GM18868 (cell line): ENCODE results near the gene PKNOX1.
"Not testable (repeated sequence)": the region's sequence is repeated elsewhere in the genome, so short reads cannot be mapped to it uniquely, and the experiment has no call there.

Experiments used
- ATAC-seq: cut with Tn5 transposase; IDR thresholded peaks from one replicate; pipeline ENCODE4 v1.9.1; 2021; ENCODE audit warnings: mild to moderate bottlenecking, moderate library complexity; ENCODE audit not compliant: unreplicated experiment

PKNOX1 gene

DNA sequence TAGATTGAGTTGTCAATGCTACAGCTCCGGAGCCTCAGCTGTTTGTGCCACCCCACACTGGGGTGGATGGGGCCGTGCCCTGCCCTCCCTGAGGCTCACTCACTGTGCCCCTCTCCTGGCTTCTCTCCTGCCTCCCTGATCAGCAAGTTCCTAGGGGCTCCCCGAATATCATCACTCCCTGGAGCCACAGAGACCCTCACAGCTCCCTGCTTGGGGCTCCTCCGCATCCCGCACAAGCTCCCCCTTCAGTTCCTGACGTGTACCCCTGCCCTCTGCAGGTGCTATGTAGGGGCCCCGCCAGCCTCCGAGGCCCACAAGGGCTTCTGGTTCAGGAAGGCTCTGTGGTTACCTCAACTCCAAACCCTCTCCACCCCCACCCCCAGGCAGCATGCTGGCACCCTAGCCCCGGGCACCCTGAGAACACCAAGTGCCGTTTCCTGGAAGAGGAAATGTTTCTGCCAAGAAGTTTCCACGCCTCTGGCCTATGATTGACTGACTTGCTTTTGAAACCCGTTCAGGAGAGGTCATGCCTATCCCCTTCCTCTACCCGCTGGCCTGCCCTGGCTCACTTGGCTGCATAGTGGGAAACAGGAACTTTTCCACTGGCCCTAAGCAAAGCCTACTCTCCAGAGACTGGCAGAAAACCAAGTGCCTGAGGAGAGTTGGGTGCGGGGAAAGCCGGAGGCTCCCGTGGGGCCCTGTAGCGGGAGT lies 71.0 kb downstream of the PKNOX1 start:
- not testable (repeated sequence) for ATAC-seq

DNA sequence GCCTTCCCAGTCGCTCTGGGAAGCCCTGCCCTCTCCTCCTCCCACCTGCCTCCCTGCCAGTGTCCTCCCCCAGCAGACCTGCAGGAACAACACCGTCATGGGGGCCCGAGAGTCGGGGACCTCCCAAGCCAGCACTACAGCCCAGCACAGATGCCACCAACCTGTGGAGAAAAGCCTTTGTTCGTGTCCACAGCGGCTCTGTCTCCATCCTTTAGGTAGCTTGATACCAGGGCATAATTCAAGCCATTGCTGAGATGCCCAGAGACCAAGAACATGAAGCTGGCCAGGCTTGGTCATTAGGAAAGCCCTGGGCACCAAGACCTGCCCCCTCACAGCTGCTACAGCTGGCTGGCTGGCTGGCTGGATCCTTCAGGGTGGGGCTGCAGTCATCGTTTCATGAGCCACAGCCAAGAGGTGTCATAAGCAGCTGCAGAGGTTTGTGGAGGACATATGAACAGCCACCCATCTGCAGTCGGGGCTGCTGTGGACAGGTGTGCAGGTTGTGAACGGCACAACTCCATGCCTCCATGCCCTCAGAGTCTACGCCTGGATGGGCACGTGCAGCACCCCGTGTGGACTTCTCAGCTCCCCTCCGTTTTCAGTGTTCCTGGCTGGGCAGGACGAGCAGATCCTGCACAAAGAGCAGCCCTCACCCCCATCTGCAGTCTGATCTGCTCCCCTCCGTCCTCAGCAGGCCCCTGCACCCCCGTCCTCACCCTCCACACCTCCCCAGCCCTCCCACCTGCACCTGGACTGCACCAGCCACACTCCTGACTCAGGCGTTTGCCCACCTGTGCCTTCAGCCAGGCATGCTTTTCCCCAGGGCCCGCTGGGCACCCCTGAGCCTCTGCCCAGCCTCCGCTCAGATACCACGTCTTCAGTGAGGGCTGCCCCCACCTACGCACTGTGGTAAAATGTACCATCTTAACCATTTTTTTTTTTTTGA lies 71.8 kb downstream of the PKNOX1 start:
- ATAC-seq, result not testable (repeated sequence)

DNA sequence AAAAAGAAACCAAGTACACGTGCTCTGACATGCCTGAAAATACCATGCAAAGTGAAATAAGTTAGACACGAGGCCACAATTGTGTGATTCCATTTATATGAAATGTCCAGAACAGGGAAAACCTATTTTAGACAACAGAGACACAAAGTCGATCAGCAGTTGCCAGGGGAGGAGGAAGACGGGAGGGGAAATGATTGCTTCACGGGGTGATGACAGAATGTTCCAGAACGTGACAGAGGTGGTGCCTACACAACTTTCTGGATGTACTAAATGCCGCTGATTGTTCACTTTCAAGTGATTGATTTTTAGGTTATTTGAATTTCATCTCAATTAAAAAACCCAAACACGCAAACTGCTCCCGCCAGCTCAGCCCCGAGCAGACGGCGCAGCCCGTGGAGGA lies 78.8 kb downstream of the PKNOX1 start:
- not testable (repeated sequence) for ATAC-seq

DNA sequence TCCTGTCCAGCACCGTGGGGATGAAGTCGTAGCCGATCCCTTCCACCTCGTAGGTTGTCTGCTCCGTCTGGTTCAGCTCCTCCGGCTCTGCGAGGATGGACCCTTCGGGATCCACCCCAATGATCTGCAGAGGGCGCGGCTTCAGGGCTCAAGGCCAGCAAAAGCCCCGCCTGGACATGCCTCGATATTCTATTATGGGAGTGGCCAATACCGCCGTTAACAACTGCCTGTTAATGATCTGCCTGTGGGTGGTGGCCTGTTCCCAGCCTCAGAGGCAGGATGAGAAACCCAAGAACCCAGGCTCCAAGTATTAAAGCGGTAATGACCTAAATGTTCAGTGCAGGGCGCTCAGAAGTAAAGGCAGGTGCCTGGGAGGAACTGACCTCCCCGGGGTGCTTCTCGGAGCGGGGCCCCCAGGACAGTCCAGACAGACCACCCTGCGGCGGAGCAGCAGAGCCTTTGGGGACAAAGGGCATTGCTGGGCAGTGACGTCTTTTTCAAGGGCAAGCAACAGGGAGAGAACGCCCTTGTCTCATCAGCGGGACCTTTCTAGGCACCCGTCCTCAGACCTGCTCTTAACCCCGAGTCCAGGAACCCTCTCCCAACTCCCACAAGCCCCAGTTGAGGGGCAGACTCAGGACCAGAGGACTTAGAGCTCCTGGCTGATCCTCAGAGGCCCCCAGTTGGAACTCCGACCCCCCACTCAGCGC lies 88.7 kb downstream of the PKNOX1 start:
- ATAC-seq, result not testable (repeated sequence)

DNA sequence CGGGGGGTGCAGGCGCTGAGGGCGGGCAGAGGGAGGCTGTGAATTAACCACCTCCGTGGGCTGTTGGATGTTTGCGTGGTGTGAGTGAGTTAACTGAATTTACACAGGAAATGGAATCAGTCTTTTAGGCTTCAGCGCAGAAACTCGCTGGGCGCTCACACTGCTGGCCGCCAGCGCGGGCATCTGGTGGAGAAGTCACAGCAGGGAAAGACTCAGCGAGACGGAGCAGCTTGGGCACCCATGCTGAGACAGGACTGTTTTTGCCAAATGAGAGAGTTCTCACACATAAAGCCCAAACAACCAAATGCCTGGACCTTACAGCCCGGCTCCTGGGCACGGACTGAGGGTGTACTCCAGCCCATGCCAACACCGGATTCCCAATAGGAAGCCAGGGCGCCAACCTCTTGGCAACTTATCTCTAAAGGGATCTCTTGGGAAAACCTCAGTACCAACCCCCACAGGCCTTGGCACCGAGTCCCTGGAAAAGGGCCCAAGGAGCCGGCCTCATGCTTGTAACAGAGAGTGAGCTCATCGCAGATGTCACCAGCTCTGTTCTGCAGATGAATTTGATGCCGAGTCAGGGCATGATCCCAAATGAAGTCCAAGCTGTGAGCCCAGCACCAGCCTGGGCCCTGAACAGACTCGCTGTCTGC lies 90.0 kb downstream of the PKNOX1 start:
- not testable (repeated sequence) for ATAC-seq

DNA sequence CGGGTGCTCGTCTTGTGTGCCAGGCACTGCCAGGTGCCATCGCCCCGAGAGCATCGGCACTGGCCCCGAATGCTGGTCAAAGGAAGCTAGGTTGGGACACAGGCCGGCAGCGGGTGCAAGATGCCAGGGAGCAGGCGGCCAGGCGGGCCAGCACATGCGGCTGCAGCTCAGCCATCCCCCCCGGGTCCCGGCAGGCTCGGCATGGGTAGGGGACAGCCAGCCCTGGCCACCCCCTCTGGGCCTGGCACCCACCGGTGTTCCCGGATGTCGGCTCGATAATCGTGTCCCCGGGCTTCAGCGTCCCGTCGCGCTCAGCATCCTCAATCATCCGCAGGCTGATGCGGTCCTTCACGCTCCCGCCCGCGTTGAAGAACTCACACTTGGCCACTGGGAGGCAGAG lies 91.6 kb downstream of the PKNOX1 start:
- ATAC-seq, result not testable (repeated sequence)

DNA sequence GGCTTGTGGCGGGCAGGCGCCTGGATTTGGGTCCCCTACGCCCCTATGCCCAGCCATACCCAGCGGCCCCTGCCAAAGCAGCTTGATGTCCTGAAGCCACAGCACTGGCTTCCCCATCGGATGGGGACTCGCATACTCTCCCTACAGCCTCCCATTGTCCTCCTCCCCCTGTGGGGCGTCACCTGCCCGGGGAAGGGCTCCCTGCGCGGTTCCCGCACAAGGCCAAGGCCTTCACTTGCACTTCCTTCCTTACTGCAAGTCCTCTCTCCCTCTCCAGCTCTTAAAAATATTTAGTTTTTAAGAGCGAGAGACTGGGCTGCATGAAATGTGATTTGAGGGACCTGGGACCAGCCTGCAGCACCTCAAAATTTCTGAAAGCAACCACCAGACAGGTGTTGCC lies 92.3 kb downstream of the PKNOX1 start:
- not testable (repeated sequence) for ATAC-seq

DNA sequence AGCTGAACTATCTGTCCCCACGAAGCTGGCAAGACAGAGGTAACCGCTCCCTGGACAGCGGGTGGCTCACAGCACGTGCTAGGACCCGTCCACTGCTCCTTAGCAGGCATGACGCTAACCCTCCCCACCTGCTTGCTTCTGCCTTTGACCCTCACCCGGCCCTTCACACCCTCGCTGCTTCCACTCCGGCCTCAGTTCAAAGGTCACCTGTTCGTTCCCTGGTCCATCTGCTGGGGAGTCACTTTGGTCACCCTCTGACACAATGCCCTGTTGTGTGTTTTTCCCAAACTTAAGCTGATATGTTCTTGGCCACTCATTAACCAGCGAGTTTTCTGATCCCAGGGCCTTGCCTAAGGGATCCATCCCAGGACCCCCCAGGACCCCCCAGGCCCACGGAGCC lies 93.7 kb downstream of the PKNOX1 start:
- not testable (repeated sequence) for ATAC-seq

DNA sequence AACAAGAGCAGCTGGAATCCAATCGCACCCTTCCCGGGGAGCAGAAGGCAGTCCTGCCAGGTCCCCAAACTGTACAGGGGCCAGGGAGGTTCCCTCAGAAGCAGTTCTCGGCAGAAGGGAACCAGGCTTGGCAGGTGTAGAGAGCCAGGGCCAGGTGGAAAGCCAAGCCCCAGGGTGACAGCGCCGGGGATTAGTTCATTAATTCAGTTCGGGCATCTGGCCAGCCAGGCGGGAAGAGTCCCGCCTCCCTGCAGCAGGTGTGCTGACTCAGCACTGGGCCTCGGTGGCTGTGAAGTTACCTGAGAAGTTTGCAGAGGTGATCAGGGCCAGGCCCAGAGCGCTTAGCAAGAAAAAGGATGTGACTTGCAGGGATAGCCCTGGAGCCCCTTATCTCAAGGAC lies 95.3 kb downstream of the PKNOX1 start:
- not testable (repeated sequence) for ATAC-seq

DNA sequence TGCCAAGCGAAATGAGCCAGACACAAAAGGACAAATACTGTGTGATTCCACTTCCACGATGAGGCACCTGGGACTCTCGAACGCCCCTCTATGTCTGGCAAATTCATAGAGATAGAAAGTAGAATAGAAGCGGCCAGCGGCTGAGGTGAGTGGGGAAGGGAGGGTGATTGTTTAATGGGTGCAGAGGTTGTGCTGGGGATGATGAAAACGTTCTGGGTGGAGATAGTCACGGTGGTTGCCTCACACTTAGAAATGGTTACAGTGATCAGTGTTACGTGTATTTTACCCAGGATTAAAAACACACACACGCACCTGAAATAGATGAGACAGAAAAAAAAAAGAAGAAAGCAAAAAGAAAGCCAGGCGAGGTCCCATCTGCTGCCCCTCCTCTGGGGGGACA lies 98.4 kb downstream of the PKNOX1 start:
- ATAC-seq, result not testable (repeated sequence)

DNA sequence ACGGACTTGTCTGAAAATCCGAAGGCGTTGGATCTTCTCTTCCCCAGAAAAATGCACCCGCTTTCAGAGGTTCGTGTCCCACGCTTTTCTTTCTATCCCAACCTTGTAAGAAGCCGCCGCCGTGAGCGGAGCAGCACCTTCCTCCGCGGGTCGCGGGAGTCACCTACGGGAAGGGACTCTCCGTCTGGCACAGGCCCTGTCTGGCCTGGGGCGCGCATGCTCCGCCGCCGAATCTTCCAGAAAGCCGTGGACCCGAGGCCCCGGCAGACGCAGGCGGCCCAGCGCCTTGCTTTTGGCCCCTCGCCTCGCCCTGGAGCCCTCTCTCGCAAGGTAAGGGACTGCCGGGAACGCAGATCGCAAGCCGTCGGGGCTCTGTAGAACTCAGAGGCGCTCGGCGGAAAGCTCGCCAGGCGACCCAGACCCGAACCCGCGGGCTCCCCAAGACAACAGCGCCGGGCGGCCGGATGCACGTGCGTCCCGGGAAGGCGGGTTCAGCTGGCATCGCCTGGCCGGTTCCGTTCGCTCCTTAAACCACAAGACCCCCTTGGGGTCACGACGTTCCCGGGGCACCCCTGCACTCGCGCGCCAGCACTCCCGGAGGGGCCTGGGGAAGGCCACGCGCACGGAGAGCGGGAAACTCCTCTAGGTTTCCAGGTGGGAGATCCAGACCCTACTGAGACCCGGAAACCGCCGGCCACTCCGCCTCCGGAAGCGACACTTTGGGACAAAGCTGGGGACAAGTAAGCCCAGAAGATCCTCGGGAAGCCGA lies 100.2 kb downstream of the PKNOX1 start:
- ATAC-seq, result not testable (repeated sequence)

DNA sequence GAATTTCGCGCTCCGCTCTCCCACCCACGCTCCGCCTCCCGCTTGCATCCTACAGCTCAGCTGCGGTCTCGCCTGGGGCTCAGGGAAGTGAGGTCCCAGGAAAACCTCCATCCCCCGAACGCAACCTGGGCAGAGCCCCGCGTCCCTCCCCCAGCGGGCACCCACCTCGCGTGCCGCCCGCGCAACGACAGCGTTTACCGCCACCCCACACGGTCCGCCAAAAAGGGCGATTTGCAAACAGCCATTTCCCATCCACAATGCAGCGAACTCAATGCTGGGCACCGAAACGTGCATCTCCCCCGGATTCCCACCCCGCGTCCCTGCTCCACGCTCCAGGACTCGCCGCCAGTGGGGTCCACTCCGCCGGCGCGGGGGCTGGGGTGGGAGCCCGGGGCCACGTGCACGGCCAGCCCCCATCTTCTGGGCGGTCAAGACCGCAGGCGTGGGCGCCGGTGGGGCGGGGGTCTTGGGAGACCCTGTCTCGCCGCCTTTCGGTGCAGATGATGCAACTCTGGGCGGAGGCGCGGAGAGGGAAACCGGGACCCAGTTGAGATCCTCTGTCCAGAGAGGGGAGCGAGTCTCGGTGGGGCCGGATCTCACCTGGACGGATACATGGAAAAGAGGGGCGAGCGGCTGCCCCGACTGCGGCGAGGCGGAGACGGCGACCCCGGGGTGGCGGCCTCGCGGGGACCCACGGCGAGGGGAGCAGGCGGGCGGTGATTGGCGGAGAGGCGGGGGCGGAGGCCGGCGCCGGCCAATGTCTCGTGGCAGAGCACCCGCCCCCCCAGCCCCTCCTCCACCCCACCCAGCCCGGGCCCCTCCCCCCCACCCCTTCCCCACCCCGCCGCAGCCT lies 101.0 kb downstream of the PKNOX1 start, which contains the start of gene CBS:
CBS (minus strand) TSS at position 666 of the 853 bp plus-strand sequence. CDS start 3,642 bp downstream, outside the sequence.
- not testable (repeated sequence) for ATAC-seq

DNA sequence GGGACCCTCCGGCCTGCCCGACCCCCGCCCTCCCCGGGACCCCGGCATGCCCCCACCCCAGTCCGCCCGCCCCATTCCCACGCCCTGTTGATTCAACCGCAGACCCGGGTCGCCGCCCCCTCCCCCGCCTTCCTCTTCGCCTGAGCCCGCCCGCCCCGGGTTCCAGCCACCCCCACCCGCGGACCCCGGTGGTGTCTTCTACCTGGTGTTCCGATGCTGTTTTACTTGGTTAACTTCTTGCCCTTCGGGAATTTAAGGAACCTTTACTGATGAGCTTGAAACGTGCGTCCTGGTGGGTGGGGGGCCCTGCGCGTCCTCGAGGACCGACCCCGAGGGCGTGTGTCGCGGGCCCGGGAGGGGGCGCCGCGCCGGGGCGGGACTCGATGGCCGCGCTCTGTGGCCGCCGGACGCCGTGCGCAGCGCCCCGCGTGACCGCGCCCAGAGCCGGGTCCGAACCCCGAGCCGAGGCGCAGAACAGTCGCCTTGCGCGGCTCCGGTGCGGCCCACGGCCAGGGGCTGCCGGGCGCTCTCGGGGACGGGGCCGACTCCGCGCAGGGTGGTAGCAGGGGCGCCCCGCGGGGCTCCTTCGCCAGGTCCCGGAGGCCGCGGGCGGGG lies 101.8 kb downstream of the PKNOX1 start:
- not testable (repeated sequence) for ATAC-seq

DNA sequence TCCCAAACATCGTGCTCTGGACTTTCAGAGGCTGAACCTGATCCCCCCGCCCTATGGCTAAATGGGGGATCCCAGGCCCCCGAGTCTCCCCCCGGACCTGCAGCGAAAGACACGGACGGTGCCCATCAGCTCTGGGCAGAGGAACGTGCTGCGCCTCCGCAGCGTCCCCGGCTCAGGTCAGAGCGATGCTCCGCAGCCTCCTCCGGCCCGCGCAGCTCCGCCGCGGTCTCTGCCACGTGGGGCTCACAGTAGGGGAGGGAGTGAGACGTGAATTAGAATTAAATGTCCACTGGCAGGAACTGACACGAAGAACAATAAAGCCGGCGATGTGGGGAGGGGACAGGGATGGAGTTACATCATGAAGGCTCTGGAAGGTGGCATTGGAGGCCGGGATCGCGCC lies 102.3 kb downstream of the PKNOX1 start:
- ATAC-seq, result not testable (repeated sequence)

DNA sequence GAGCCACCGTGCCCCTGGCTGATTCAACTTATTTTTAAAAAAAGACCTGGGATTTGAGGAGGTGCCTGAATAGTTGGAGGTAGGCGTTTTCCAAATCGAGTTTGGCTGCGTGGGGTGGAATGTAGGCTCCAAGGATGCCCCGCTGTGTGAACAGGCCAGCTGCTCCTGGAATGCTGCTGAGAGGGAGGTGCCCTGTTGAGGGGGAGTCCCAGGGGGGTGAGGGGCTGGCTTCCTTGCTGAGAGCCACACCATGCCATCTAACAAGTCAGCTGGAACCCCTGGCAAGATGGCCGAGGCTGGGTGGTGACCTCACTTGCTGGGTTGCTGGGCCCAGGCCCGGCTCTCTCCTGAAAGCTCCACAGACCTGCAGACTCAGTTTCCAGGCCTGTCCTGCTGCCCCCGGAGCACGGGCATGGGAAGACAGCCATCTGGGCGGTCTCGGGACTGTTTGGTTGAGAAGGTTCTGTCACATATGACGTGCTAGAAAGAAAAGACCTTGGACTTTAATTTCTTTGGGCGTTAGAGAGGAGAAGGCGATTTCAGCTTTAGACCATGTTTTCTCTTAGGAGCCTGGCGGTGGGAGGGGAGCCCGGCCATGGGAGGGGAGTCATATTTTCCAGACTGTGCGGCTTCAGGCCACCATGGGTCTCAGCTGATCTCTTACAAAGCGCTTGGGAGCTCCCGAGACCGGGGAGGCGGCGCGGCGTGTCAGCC lies 108.4 kb downstream of the PKNOX1 start:
- not testable (repeated sequence) for ATAC-seq
